Activated T-cell treated with anti-CD3 and anti-CD28 coated beads for 24 hours (primary cell): ENCODE data around the gene TRMT112.
A peak's percentile ranks its signal among the peaks of the same experiment; 100 is the strongest.

Experiments used
- DNase-seq: peaks from one replicate; pipeline ENCODE4 v3.0.0-alpha.2; 2020; ENCODE audit warnings: low read depth

Gene TRMT112

DNA sequence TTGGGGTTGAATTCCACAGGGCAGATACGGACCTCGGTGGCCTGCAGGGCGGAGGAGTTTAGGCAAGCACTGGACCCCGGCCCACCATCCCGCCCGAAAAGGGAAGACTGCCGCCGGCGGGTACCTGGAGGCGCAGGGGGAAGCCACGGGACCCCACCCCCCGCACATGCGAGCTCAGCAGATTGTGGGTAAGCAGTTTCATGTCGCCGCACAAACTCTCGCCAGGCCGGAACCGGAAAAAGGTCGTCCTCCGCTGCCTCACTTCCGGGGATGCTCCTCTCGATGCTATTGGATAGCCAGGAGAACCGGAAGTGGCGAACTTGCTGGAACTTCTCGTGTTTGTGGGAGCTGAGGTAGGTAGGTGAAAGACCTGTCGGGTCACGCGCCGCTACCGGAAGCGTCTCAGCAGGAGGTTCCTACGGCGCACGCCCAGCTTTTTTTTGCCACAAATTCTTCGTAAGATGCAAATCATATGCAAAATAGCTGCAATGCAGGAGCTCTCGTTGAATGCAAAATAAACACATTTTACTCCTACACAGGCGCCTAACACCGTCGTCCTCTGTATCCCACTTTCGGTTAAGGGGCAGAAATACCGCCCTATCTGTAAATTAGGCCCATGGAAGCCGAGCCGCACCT lies at the start of gene TRMT112:
TRMT112 (minus strand) TSS at position 235 of the 636 bp plus-strand sequence; CDS start at position 202, 33 bp downstream.
- DNase-seq = peak; percentile 97

DNA sequence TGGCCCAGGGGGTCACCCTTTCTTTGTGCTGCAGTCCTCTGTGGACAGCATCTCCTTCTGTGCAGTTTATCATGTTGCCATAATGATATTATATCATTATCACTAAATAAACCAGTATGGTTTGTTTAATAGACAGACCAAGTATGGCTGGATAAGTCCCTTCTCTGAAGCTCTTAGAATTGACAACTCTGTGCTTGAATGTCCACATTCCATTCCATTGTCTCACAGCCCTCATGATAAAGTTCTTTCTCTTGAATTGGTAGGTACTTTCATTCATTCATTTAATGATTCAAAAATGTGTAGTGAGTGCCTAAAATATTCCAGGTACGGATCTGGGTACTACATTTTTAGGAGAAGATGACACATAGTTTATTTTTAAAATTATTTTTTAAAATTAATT lies 49.4 kb upstream of the TRMT112 start:
- no peak for DNase-seq

DNA sequence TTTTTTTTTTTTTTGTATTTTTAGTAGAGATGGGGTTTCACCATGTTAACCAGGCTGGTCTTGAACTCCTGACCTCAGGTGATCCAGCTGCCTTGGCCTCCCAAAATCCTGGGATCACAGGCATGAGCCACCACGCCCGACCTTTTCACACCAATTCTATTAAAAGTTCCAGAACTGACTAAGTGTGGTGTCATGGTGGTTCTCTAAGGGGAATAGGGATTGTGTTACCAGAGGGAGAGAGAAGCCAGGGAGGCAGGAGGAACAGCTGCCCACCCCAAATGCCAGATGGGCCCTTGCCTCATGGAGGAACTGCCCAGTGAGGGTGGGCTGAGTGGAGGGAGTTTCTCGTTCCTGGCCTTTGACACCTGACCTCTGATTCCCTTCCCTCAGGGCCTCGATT lies 47.6 kb upstream of the TRMT112 start:
- no peak for DNase-seq

DNA sequence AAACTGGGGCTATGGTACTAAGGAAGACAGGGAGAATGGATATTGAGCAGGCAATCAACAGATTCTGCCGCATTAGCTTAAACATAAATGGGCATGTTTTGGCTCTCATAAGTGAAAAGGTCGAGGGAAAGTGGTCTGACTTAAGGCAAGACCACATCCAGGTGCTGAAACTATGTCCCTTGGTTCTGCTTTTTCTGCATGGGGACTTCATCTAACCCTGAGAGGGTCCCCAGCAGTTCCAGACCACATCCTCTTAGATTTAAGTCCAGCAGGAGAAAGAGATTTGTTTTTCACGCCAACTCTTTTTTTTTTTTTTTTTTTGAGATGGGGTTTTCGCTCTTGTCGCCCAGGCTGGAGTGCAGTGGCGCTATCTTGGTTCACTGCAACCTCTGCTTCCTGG lies 47.1 kb upstream of the TRMT112 start:
- DNase-seq = no peak

DNA sequence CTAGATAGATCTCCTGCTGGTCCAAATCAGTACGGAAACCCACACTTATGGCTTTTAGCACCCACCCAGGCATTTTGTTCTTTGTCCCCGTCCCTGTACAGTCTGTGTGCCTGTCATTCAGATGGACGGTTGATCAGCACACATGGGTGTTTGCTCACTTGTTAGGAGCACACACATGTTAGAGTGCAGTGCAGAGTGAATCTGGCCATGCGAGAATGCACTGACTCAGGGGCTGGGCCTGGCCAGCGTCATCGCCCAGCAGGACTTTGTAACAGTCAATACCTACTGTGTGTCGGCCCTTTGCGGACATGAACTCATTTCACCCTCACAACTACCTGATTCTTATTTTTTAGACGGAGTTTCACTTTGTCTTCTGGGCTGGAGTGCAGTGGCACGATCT lies 45.0 kb upstream of the TRMT112 start:
- DNase-seq = no peak

DNA sequence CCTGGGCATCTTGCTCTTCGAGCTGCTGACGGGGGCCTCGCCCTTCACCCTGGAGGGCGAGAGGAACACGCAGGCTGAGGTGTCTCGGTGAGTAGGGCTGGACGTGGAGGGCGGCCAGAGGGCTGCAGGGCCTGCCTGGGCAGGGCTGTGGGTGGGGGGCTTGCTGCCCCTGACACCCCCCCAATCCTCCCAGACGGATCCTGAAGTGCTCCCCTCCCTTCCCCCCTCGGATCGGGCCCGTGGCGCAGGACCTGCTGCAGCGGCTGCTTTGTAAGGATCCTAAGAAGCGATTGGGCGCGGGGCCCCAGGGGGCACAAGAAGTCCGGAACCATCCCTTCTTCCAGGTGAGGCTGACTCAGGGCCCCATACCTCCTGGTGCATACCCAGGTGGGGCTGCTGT lies 44.3 kb upstream of the TRMT112 start:
- no peak for DNase-seq

DNA sequence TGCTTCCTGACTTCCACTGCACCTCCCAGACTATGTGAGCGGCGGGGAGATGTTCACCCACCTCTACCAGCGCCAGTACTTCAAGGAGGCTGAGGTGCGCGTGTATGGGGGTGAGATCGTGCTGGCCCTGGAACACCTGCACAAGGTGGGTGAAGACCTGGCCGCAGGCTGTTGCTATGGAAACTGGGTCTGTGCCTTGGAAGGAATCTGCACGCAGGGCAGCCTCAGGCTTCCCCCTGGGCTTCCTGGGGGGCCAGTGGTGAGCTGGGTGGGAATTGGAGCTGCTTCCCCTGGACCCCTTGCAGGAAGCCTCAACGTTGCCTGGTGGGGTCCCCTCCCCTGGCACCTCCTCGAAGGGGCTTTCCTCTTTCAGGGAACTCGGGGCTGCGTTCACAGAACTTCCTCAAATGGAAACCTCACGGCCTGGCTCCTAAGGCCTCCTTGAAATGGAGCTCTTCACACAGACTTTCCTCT lies 43.1 kb upstream of the TRMT112 start:
- no peak for DNase-seq

DNA sequence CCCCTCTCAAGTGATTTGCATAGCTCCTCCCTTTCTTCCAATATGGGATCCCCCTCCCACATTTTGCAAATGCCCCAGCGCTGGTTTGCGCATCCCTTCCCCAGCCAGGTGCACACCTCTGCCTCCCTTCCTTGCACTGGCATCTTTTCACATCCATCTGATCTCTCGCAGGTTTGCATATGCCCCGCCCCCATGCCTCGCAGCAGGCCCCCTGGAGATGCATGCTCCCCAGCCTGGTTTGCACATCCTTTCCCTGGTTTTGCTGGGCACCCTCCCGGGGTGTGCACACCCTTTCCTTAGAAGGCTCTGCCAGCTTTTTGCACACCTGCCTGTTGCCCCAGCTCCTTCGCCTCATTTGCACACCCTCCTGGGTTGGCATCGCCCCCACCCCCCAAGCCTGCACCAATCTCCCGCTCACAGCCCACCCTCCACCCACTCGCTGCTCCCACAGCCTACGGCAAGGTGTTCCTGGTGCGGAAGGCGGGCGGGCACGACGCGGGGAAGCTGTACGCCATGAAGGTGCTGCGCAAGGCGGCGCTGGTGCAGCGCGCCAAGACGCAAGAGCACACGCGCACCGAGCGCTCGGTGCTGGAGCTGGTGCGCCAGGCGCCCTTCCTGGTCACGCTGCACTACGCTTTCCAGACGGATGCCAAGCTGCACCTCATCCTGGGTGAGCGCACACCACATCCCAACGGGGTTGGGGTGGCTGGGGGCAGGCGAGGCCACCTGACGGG lies 42.5 kb upstream of the TRMT112 start:
- DNase-seq = no peak

DNA sequence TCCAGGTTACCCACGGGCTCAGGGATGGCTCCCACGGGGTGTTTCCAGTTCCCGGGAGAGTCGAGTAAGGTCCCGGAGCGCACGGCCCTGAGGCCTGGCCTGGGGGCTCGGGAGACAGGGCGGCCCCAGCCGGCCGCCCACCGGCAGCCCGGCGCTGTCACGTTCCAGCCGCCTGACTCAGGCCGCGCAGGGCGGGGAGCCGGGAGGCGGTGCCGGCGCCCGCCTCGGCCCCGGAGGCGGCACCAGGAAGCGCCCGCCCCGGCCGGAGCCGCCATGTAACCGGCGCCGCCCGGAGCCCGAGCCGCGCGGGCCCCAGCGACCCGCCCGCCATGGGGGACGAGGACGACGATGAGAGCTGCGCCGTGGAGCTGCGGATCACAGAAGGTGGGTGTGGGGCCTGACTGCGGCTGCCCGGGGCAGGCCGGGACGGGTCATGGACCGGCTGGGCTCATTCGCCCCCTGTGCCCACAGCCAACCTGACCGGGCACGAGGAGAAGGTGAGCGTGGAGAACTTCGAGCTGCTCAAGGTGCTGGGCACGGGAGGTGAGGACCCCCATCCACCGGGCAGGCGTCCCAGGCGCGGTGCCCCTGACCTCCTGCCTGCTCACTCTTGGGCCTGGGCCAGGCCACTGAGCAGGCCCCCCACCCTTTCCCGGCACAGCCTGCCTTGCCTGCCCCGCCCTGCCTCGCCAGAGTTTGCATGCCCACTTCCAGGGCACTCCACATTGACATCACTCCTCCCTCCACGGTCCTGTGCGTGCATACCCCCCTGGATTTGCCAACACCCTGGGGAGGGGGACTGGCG lies 41.8 kb upstream of the TRMT112 start, which contains the start of gene RPS6KA4:
RPS6KA4 (plus strand) TSS at position 256 of the 805 bp plus-strand sequence; CDS start at position 330, 74 bp downstream.
- no peak for DNase-seq

DNA sequence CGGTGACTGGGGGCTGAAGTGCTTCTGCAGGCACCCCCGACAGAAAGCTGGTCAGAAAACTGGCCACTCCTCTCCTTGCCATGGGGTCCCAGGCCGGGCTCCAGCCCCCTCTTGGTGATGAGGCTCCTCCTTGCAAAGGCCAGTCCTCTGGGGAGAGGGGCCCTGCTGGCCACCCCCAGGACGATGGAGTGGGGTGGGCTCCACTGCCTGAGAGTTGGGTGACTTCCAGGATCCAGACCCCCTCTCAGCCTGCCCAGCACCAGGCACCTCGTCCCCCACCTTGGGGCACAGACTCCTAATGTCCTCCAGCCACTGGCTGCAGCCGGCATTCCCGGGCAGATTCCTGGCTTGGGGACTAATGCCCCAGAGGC lies 41.2 kb upstream of the TRMT112 start:
- no peak for DNase-seq

DNA sequence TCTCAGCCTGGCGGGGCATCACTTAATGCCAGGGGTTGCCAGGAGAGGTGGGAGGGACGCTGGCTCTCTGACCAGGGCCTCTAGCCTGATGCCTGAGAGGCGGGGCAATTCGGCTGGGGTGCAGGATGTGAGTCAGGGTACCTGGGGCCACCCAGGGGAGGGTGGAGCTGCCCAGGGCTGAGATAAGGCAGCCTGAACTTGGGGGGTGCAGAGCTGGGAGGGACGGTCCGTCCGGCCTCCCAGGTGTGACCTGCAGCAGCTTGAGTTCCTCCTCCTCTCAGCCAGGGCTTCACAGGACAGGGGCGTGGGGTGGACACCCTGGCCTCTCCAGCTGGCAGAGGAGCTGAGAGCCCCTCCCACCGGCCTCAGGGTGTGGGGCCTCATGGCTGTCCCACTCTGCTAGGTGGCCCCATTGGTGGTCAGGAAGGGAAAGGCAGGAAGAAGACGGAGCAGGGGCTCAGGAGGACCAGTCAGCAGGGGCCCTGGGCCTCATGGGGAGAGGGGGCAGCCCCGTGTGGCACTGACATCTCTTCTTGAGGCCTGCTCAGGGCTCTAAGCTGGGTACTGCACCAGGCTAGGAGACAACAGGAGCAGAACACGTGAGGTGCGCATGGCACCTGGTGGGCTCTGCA lies 40.7 kb upstream of the TRMT112 start:
- no peak for DNase-seq

DNA sequence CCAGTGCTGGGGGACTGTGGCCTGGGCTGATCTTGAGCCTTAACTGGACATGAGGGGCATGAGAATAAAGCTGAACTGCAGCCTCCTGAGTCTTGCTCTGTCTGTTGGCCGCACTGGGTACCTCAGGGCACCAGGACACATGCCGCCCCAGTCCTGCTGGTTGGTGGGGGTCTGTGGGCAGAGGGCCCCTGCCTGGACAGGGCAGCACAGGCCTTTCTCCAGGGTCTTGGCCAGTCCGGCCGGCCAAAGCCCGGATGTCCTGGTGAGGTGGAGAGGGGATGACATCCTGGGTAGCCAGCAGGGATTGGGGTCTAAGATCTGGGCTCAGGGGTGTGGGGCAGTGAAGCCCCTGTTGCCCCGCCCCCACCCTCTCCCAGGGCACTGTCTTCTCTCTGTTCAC lies 40.1 kb upstream of the TRMT112 start:
- no peak for DNase-seq

DNA sequence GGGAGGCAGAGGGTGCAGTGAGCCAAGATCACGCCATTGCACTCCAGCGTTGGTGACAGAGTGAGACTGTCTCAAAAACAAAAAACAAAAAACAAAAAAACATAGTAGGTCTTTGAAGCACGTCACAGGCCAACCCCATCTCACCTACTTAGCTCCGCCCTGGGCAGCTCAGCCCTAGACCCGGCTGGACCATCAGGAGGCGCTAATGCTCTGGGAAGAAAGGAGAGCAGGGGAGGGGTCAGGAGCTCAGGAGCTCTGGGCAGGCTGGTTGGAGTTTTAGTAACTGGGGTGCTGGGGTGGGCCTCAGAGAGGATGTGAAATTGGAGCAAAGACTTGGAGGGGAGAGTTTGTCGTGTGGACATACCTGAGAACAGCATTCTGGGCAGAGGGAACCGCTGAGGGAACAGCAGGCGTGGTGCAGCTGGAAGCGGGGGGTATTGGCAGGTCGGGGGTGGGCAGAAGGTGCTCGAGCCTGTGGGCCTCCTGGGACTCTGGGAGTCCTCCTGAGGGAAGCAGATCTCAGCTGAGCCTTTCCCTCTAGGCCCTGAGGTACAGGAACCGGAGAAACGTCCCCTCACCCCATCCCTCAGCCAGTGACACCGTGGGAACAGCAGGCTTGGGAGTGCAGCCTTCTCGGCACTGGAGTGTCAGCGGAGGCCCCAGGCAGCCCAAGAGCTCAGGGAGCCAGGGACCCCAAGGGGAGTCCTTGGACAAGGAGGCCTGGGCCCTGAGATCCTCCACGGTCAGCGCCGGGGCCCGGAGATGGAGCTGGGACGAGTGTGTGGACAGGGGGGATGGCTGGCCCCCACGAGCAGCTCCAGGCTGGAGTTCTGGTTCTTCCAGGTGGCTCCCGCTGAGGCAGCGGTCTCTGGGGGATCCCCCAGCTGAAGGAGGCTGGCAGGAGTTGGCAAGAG lies 39.4 kb upstream of the TRMT112 start:
- DNase-seq = no peak

DNA sequence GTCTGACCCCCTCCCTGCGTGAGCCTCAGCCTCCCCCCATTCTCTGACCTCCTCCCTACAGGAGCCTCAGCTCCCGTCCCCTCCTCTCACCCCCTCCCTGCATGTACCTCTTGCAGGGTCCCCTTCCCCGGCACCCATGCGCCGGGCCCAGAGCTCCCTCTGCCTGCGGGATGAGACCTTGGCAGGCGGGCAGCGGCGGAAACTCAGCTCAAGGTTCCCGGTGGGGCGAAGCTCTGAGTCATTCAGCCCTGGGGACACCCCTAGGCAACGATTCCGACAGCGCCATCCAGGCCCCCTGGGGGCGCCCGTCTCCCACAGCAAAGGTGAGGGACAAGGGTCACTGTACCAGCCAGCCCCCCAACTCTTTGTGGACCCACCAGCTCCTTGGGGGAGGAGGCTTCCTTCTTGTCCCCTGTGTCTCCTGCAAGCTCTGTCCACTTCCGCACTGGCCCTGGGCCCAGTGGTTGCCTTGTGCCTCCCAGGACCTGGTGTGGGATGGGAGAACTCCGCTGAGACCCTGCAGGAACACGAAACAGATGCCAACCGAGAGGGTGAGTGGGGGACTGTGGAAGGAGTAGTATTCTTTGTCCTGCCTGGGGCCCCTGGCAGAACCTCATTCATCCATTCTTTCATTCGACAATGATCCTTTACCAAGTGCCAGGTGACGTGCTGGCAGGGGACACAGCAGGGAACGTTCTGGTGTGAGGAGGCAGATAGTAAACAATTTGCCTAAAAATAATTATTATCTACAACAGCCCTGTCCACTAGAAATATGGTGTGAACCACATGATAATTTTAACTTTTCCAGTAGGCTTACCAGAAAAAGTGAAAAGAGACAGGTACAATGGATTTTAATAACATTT lies 38.0 kb upstream of the TRMT112 start:
- no peak for DNase-seq

DNA sequence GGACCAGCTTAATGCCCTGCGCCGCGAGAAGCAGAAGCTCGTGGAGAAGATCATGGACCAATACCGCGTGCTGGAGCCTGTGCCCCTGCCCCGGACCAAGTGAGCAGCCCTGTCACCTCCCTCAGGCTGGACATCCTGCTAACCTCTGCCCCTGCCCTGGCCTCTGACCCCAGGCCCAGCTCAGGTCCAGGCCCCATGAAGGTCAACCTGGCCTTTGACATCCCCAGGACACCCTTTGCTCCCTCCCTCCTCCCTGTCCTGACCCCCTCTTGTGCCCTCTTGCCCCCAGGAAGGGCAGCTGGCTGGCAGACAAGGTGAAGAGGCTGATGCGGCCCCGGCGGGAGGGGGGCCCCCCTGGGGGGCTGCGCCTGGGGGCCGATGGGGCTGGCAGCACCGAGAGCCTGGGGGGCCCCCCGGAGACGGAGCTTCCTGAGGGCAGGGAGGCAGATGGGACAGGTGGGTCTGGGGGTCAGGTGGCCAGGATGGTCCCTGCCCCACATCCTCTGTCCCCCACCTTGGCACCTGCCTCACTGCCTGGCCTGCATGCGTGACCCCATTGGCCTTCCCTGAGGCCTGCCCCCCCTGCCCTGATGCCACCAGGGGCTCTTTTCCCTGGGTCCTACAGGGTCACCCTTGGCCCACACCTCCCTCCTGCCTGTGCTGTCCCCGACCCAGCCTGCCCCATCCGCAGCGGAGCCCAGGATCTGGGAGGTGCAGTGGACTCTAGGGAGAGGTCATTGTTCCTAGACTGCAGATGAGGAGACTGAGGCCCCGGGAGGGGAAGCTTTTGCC lies 36.6 kb upstream of the TRMT112 start:
- DNase-seq = no peak

DNA sequence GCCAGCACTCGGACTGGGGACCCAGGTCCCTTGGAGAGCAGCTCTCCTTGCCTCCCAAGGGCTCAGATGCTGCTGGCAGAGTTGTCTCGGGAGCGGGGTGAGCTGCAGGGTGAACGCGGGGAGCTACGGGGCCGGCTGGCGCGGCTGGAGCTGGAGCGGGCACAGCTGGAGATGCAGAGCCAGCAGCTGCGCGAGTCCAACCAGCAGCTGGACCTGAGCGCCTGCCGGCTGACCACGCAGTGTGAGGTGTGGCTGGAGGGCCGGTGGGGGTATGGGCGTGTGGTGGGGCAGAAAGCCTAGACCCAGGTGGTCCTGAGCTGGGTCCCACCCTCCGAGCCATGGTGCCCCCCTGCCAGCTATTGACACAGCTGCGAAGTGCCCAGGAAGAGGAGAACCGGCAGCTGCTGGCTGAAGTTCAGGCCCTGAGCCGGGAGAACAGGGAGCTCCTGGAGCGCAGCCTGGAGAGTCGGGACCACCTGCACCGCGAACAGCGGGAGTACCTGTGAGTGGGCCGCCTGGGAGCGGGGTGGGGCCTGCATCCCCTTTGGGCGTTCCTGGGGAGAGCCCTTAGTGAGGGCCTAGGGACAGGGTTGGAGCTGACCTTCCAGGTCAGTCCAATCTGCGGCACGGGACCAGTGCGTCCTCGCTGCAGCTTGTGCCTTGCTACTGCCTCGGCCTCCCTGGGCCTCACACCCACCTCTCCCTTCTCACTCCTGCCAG lies 35.8 kb upstream of the TRMT112 start:
- no peak for DNase-seq

DNA sequence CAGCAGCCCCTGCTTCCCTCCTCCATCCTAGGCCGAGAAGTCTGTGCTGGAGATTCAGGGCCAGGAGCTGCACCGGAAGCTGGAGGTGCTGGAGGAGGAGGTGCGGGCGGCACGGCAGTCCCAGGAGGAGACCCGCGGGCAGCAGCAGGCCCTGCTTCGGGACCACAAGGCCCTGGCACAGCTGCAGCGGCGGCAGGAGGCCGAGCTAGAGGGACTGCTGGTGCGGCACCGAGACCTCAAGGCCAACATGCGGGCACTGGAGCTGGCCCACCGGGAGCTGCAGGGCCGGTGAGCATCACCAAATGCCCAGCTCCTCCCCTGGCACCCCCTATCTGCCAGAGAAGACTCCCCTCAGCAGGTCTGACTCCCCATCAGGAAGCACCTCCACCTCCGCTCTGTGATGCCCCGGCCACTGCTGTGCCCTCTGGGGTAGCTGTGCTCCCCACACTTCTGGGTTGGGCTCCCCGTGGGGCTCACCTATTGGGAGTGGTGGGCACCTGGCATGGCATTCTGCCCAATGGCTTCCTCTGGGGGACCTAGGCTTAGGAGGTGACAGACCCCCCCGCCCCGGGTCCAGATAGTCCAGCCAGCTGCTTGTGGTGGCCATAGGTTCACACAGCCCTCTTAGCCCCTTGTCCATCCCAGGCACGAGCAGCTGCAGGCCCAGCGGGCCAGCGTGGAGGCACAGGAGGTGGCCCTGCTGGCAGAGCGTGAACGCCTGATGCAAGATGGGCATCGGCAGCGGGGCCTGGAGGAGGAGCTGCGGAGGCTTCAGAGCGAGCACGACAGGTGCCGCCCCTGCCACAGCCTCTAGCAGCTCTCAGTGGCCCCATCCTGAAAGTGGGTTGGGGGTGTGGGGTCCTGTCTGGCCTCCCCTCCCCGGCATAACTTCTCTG lies 35.0 kb upstream of the TRMT112 start:
- no peak for DNase-seq

DNA sequence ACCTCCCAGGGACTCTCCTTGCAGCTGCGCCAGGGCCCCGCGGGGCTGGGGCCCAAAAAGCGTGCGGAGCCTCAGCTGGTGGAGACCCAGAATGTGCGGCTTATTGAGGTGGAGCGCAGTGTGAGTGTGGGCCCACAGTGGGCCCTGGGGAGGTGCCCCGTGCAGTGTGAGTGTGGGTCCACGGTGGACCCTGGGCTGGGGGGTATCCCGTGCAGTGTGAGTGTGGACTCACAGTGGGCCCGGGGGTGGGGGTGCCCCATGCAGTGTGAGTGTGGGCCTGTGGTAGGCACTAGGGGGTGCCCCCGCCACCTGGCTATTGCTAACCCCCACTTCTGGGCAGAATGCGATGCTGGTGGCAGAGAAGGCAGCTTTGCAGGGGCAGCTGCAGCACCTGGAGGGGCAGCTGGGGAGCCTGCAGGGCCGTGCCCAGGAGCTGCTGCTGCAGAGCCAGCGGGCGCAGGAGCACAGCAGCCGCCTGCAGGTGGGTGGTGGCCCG lies 33.8 kb upstream of the TRMT112 start:
- DNase-seq = no peak
